ENCODE results near the gene CEACAM4.
"Not testable (repeated sequence)": the region's sequence is repeated elsewhere in the genome, so short reads cannot be mapped to it uniquely, and the experiment has no call there.

The CEACAM4 gene

GRCh38 chr19:41582577-41583182, 44.2 kb downstream of the CEACAM4 start:
- not testable (repeated sequence) for DNase-seq

DNA sequence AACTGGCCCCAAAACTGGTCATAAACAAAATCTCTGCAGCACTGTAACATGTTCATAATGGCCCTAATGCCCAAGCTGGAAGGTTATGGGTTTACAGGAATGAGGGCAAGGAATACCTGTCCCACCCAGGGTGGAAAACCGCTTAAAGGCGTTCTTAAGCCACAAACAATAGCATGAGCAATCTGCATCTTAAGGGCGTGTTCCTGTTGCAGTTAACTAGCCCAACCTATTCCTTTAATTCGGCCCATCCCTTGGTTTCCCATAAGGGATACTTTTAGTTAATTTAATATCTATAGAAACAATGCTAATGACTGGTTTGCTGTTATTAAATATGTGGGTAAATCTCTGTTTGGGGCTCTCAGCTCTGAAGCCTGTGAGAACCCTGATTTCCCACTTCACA, 45.8 kb downstream of the CEACAM4 start:
- DNase-seq, result not testable (repeated sequence)

GRCh38 chr19:41578886-41579285, 48.0 kb downstream of the CEACAM4 start:
- DNase-seq, result no peak

GRCh38 chr19:41577833-41578232, 49.0 kb downstream of the CEACAM4 start:
- no peak for DNase-seq

DNA sequence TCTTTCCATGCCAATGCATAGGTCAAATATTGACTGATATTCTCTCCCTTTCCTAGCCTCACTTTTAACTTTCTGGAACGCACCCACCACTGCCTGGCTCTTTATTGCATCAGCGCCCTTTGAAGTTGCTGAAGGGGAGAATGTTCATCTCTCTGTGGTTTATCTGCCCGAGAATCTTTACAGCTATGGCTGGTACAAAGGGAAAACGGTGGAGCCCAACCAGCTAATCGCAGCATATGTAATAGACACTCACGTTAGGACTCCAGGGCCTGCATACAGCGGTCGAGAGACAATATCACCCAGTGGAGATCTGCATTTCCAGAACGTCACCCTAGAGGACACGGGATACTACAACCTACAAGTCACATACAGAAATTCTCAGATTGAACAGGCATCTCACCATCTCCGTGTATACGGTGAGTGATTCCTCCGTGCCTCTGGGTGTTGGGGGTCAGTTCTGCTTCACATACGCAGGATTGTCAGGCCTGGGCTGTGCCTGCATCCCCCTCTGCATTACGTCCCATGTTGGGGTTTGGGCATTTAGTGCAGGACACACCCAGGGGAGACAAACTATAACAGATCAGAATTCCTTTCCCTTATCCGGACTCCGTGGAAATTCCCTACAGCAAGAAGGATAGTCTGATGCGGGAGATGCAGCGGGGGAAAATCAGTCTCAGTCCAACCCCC, 49.6 kb downstream of the CEACAM4 start:
- no peak for DNase-seq

DNA sequence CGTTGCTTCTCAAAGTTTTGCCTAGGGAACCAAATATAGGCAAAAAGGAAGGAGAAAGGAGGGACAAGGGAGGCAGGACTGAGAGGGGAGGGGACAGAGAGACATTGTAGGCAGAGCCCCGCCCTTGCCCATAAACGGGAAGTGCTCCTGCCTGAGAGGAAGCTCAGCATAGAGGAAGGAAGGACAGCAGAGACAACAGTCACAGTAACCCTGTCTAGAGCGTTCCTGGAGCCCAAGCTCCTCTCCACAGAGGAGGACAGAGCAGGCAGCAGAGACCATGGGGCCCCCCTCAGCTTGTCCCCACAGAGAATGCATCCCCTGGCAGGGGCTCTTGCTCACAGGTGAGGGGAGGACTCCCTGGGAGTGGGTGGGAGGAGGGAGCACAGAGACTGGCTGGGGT, 50.9 kb downstream of the CEACAM4 start, which contains the start of gene CEACAM21:
Gene CEACAM21 (plus strand): TSS at position 169 of the 400 bp plus-strand sequence. CDS start 109 bp downstream, at position 278.
- peak; percentile 17 for DNase-seq

GRCh38 chr19:41570639-41571112, 56.2 kb downstream of the CEACAM4 start:
- DNase-seq, result peak; percentile 92

DNA sequence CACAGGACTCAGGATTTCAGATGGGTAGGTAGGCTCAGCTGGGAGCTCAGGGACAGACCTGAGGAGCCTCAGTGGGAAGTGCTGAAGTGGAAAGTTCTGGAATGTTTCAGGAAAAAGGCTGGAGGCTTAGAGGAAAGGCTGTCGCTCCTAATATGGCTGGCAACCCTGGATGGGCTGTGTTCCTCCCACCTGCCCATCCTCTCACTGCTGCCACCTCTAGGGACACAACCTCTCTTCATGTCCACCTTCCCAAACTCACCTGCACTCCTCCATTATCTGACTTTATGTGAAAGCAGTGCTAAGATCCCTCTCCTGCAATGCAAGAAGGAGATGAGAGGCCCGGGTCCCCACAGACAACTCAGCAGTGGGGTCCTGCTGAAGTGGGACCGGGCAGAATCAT, 56.7 kb downstream of the CEACAM4 start:
- peak; percentile 25 for DNase-seq

DNA sequence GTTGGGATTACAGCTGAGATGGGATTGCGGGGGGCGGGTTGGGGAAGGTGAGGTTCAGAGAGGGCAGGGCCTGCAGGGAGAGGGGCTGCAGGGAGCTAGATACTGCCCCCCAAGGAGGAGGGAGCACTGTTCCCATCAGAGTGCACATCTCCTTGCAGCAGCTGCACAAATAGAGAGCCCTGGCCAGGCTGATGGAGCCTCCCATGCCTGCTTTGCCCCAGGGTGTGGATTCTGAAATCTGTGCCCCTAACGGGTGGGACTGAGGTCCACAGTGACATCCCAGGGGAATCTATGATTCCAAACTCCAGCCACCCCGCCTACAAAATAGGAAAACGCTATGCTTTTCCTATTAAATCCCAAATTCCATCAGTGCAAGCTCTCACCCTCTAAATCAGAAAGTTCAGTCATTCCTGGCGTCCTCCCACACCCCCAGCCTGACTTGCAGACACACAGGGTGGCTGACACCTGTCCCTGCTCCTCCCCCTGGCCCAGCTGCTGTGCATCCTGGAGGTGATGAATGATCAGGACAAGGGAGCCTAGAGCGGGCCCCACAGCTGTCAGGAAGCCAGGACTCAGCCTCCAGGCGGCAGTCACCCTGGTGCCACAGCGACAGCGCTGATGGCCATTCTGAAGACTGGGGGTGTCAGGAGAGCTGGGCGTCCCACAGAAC, 57.3 kb downstream of the CEACAM4 start:
- DNase-seq, result peak; percentile 52
